Dedifferentiated amniotic fluid mesenchymal stem cell (primary cell): ENCODE results near the gene TAF1C.
A peak's percentile ranks its signal among the peaks of the same experiment; 100 is the strongest.
"Not testable (repeated sequence)": the region's sequence is repeated elsewhere in the genome, so short reads cannot be mapped to it uniquely, and the experiment has no call there.

ENCODE experiments used
- DNase-seq: peaks from one replicate; pipeline ENCODE4 v3.0.0-alpha.2; 2016; ENCODE audit errors: extremely low spot score

The TAF1C gene, protein sequence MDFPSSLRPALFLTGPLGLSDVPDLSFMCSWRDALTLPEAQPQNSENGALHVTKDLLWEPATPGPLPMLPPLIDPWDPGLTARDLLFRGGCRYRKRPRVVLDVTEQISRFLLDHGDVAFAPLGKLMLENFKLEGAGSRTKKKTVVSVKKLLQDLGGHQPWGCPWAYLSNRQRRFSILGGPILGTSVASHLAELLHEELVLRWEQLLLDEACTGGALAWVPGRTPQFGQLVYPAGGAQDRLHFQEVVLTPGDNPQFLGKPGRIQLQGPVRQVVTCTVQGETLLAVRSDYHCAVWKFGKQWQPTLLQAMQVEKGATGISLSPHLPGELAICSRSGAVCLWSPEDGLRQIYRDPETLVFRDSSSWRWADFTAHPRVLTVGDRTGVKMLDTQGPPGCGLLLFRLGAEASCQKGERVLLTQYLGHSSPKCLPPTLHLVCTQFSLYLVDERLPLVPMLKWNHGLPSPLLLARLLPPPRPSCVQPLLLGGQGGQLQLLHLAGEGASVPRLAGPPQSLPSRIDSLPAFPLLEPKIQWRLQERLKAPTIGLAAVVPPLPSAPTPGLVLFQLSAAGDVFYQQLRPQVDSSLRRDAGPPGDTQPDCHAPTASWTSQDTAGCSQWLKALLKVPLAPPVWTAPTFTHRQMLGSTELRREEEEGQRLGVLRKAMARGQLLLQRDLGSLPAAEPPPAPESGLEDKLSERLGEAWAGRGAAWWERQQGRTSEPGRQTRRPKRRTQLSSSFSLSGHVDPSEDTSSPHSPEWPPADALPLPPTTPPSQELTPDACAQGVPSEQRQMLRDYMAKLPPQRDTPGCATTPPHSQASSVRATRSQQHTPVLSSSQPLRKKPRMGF

DNA sequence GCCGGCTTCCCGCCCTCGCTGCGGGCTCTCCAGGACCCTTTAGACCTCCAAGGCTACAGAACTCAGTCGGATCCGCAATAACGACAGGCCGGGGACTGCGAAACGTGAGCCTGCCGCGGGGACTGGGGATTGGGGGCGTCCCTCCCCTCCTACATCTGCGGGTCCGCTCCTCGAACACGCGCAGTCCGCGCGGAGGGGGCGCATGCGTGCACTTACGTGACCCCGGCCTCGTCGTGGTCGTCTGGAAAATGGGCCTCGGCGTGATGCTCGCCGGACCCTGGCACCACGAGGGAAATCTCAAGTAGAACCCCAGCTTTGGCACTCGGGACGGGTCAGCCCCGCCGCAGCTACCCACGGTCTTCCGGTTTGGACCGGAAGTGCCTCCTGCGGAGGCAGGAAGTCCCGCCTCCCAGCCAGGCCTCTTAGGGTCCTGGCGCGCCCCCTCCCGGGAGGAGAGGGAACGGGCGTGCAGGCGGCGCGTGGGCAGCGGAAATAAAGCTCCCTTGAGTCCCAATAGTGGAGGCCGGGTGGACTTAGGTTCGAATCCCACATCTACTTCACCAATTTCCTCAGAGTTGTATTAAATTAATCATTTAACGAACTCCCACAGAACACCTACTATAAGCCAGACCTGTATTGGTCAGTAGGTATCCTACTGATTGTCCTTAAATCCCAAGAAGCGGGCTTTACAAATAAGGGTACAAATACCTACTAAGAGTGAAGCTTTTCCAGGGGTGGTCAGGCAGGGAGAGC lies at the start of gene TAF1C:
Gene TAF1C, minus strand, starts transcription at position 373 of the 753 bp plus-strand sequence. CDS start 2,069 bp downstream, outside the sequence.
- DNase-seq: peak; percentile 93

DNA sequence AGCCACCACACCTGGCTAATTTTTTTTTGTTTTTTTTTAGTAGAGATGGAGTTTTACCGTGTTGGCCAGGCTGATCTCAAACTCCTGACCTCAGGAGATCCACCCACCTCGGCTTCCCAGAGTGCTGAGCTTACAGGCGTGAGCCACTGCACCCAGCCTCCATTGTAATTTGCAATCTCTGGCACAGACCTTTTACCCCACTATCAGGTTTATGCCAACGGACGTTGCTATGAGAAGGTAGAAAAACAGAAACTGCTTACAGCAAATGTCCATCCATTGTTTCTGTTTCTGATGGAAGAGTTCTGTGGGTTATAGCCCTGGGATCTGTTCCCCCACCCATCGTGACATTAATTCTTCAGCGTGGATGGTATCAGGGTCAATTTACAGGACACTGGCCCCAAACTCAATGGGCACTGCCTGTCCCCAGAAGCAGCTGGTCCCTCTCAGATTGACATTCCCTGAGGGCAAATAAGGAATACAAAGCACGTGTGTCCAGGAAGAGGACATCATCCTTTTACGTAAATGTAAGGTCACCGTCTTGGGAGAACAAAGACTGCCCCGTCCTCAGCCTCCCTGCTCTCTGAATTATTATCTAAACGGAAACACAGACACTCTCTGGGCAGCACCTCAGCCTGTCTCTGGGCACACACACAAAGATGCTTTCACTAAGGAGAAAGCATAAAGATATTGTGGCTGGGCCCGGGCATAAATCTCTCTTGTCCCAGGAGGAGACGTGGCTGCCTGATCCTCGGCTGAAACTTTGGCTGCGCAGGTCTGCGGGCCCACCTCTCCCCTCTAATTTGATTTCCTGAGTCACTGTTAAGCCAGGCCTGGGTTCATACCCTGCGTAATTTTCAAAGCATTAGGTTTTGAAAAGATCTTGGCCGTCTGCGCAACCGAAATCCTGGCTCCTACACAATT lies 47.7 kb upstream of the TAF1C start:
- DNase-seq: no peak

DNA sequence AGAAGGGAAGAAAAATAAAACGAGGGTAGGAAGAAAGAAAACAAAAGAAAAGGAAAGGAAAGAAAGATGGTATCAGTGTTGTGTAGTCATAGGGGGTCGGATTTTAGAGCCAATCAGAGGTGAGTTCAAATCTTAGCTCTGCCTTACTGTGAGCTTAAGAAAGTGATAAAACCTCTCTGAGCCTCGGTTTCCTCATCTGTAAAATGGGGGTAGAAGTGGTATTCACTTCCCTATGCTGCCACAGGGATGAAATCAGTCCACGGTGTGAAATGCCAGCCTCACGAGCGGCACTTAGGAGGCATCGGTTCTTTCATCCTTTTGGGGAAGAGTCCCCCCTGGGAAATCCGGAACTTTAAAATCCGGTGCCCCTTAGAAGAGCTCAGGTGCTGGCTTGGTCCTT lies 46.9 kb upstream of the TAF1C start:
- DNase-seq: no peak

DNA sequence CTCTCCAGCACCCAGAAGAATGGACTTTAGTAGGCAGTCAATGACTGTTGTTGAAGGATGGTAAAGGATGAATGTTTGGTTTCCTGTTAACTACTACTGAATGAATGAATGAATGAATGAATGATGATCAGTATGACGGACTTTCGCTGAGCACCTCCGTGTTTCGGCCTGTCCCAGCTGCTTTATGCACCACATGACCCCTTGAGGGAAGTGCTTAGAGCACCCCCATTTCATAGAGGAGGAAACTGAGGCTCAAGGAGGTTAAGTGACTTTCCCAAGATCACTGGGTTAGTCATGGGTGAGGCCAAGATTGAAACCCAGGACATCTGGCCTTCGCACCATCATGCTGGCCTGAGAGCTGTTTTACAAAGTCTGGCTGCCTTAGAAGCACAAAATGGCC lies 46.1 kb upstream of the TAF1C start:
- no peak for DNase-seq

DNA sequence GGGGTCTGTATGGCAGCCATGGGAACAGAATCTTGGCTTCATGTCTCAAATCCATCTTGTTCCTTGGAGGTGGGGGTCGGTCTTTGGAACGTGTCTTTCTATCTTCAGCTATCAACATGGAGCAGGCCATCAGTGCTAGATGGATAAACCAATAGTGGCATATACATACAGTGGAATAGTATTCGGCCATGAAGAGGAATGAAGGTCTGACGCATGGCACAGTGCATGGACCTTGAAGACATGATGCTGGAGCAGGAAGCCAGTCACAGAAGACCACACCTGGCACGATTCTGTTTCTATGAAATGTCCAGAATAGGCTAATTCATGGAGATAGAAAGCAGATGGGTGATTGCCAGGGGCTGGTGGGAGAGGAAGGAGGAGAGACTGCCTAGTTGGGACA lies 45.2 kb upstream of the TAF1C start:
- DNase-seq: no peak

DNA sequence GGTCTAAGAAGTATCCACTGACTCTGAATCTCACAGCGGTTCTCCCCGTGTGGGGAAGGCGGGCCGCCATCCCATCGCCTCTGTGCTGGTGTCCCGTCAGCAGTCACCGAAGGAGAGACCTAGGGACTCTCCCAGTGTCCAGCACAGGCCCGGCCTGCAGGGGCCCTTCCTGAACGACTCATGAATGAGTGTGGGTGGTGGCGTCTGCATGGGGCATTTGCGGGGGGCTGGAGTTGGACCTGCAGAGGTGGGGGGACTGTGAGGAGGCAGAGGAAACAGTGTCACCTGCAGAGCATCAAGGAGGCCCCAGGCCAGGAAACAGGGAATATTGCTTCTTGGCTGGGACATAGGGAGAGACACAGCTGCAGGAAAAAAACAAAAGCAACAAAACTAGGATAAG lies 42.6 kb upstream of the TAF1C start:
- DNase-seq: no peak

DNA sequence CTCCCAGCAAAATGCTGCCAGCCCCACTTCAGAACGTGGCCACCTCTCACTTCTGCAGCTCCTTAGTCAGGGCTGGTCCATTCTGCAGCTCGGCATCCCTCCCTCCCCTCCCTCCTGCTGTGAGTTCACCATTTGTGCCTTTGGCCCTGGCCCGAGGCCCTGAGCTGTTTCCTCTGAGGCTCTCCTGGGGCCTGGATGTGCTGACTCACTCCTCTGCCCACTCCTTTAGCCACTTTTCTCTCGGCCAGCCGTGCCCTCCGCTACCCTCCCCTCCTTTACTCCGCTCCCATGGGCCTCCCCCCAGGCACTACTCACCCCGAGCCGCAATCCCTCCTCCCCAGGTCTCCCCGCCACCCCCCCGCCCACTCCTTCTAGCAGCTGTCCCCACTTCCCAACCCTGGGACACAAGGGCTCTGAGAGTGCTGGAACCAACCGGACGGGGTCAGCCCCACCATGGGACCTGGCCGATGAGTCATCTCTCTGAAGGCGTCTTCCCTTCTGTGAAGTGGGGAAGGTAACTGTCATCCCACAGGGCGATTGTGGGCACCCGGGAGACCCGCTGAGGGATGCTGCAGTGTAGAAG lies 41.5 kb upstream of the TAF1C start:
- DNase-seq: peak; percentile 75

DNA sequence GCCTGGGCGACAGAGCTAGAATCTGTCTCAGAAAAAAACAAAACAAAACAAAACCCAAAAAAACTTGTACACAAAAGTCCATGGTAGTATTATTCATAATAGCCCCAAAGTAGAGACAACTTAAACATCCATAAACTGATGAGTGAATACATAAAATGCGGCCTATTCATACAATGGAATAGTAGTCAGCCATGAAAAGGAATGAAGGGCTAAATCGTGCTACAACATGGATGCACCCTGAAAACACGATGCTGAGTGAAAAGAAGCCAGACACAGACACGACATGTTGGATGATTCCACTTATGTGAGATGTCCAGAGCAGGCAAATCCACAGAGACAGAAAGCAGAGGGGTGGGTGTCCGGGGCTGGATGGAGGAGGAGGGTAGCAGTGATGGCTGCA lies 40.7 kb upstream of the TAF1C start:
- DNase-seq: no peak

DNA sequence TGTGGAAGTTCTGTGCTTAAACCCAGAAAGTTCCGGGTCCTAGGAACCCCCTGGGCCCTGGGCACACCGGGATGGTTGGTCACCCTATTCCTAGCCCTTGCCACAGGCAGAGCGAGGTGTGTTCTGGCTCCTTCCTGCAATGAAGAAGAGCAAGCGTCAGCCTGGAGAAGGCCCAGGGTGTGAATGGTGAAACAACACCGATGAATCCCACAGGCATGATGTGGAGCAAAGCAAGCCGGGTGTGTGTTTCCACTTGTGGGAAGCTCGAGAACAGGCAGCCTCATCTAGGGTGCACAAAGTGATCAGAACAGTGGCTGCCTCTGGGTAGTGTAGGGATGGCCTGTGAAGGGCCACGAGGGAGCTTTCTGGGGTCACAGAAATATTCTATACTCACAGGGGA lies 39.2 kb upstream of the TAF1C start:
- no peak for DNase-seq

DNA sequence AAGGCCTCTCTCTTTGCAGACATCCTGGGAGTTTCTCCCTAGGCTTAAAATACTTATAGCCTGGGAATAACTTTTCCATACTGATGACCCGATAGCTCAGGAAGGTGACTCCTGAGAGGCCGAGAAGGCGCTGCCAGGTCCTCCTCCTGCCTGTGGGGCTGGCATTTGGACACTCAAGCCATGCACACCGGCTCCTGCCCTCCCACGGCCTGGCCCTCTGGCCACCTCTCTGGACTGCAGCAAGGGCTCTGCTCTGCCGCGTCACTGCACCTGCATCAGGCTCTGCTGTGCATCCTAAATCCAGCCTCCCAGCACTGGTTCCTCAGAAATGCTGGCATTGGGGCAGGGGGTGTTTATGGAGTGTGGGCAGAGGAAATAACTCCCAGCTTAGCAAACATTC lies 38.7 kb upstream of the TAF1C start:
- no peak for DNase-seq

DNA sequence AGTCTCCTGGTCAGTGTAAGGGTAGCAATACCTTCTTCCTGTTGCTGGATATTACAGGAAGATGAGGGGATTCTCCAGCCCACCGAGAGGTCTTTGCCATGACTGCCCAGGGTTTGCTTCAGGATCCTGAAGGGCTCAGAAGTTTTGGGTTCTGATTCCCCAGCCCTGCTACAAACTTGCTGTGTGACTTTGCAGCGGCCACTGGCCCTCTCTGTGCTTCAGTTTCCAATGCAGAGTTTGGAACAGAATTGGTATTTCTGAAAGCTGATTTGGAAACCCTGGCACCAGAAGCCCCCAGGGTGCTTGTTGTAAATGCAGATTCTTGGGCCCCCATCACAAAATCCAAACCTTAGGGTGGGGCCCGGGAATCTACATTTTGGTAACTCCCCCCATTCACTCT lies 38.3 kb upstream of the TAF1C start:
- no peak for DNase-seq

DNA sequence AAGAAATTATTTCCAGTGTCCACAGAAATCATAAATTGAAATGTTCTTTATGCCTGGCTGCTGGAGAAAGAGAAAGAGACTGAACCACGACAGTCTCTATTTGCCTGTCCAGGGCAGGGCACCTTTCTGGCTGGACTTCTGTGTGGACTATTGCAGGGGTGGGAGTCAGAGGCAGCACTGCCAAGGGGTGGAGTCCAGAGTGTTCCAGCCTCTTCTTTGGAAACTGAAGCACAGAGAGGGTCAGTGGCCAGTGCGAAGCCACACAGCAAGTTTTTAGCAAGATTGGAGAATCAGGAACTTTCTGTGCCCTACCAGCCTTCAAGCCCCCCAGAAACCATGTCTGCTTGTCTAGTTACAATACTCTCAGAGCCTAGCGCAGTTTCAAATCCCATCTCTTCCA lies 37.7 kb upstream of the TAF1C start:
- no peak for DNase-seq

DNA sequence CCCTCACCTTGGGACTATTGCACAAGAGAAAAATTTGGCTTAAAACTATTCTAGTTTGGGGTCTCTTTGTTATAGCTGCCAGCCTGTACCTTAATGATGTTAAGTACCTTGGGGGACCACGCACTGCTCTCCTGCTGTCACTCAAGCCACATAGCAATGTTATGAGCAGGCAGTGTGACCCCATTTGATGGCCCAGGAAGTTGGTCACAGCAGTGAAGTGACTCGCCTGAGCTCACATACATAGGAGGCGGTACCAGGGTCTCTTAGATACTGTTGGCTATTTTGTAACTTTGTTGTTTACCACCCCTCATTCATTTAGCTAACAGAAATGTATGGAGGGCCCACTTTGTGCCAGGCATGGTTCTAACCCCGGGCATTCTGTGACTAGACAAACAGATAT lies 36.6 kb upstream of the TAF1C start:
- DNase-seq: no peak

DNA sequence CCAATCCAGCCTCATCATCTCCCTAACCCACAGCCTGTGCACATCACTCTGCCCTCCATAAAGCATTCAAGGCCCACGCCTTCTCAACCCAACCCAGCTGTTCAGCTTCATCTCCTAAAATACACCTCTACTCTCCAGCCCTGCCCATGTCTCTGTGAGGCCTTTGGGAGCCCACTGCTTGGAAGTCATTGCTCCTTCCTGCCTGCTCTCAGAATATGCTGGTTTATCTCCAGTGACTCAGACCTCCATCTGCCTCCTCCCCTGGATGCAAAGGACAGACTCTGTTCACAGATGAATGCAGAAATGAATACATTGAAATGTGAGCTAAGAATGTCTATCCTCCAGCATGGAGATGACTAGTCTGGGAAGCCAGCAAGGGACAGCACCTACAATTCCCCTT lies 34.0 kb upstream of the TAF1C start:
- peak; percentile 18 for DNase-seq

DNA sequence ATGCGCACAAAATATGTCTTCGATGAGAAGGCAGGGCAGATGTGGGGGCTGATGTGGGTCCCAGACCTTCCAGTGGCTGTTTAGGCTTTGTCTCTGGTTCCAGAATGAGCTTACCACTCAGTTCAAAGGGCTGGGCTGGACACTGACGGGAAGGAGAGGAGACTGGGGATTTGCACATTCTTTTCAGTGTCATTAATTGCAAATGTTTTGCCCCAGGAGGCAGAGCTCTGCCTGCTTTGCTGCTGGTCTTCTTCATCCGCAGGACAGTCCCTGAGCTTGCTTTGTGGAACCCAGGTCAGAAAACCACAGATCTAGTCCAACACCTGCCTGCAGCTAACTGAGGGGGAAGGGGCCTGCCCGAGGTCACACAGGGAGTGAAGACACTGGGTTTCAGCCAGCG lies 32.1 kb upstream of the TAF1C start:
- no peak for DNase-seq

DNA sequence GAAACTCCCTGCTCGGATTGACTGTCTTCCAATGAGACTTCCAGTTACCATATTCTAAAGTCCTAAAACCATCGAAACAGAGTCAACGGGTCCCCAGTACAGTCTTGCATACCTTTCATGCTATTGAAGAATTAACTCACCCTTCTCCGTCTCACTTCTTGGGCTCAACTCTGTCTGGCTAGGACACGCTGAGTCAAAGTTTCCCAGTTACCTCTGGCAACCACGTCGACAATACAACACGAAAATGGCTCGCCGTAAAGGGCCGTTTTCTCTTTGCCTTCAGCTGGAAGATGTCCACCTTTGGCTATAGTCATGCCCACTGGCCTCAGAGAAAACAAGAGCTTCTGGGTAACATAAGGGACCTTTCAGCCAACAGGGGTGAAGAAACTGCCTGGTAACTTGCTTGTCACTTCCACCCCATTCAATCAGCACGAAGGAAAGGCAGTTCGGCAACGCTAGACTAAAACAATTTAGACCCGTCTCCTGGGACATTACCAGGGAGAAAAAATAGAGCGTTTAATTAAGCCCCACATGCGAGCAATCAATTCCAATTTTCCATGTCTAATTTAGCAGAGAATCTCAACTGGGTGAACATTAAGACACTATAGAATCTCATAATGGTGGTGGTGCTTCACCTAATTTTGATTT lies 31.4 kb upstream of the TAF1C start:
- DNase-seq: no peak

DNA sequence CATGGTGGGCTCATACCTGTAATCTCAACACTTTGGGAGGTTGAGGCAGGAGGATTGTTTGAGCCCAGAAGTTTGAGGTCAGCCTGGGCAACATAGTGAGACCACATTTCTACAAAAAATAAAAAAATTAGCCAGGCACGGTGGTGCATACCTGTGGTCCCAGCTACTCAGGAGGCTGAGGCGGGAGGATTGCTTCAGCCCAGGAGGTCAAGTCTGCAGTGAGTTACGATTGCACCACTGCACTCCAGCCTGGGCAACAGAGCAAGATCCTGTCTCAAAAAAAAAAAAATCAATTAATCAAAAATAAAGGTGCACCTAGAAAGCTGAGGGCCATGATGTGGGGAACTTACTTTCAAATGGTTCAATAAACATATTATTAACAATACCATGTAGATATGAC lies 29.3 kb upstream of the TAF1C start:
- not testable (repeated sequence) for DNase-seq

DNA sequence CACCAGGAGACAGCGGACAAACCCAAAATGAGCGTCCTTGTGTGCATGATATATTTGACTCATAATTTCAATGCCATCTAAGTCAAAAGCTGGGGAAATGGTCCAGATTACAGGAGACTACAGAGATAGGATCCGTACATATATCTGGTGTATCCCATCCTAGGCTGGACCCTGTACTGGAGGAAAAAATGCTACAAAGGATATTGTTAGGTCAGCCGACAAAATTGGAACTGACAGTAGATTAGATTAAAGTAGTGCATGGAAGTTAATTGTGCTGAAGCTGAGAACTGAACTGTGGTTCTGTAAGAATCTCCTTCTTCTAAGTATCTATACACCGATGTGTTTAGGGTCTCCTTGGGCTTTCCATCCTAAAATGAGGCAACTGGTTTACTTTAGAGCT lies 28.7 kb upstream of the TAF1C start:
- DNase-seq: no peak

DNA sequence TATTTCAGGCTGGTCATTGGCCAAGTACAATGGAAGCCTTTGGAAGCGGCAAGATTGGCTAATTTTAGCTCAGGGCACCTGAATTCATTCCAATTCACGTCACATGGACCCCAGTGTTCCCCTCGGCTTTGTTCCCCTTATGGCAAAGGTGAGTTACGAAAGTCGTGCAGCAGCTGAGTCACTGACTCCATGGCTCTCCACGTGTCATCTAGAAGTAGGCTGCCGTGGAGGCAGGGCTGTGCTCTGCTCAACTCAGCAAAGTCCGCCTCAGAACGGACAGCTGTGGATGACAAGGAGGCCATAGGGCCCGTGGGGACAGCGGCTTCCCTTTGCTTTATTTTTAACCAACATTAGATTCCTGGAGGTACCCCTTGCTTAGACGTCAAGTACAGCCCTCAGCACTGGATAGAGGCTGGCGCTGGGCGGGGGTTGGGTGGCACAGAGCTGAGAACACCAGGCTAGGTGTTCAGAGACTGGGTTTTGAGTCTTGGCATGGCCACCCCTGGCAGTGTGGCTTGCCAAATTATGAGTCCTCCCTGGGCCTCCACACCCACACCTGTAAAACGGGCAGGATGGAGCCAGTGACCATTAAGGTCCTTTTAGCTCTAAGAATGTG lies 27.7 kb upstream of the TAF1C start:
- no peak for DNase-seq

DNA sequence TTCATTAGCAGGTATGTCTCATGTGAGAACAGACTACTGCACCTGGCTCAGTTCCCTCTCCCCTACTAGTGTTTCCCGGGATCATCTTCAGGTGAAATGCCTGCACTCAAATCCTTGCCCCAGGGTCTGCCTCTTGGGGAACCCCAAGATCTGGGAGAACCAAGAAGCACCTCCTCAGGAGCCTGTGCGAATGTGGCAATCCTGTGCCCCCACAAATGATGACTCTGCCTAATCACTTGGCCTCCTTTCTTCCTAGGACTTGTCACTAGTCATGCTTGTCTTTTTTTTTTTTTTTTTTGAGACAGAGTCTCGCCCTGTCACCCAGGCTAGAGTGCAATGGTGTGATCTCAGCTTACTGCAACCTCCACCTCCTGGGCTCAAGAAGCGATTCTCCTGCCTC lies 25.8 kb upstream of the TAF1C start:
- DNase-seq: no peak
